G401.6 (cell line): ENCODE measurements around the gene HELZ.
"Not testable (repeated sequence)": the region's sequence is repeated elsewhere in the genome, so short reads cannot be mapped to it uniquely, and the experiment has no call there.

Source experiments
- FAIRE-seq: peaks from 2 replicates; lab custom pipeline; 2012; peaks lifted over from hg19 to GRCh38; lab: Jason Lieb, UNC

HELZ gene

DNA sequence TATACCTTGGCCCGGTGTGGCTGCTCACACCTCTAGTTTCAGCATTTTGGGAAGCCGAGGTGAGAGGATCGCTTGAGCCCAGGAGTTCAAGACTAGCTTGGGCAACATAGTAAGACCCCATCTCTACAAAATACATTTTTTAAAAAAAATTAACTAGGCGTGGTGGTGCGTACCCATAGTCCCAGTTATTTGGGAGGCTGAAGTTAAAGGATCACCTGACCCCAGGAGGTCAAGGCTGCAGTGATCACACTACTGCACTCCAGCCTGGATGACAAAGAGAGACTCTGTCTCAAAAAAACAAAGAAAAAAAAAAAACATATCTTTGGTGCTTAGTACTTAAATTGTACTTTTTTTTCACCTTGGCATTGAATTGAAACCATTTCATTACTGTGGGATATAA lies 101.7 kb downstream of the HELZ start:
- no peak for FAIRE-seq

GRCh38 chr17:67142030-67142429 lies 103.0 kb downstream of the HELZ start:
- not testable (repeated sequence) for FAIRE-seq

GRCh38 chr17:67139784-67140665 lies 105.0 kb downstream of the HELZ start:
- no peak for FAIRE-seq

- FAIRE-seq, result no peak
These were observed 105.7 kb downstream of the HELZ start for GRCh38 chr17:67139289-67139688.

GRCh38 chr17:67138392-67138791 lies 106.6 kb downstream of the HELZ start:
- FAIRE-seq, result no peak

DNA sequence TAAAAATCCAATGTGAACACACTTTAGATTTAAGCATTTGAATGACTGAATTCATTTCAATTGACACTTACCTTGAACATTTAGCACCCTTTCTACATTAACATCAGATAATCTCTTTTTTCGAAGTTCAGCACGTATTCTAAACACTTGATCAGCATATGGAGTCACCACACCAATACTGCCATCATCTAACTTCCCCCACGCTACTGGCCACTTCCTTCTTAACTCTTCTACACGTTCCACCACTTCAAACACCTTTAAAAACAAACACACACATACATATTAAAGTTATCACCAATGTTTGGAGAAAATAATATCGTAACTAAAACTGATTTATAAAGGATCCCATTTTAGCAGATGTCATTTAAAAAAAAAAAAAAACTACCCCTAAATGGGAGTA lies 107.1 kb downstream of the HELZ start:
- FAIRE-seq, result no peak

GRCh38 chr17:67137026-67137370 lies 108.0 kb downstream of the HELZ start:
- FAIRE-seq, result no peak

DNA sequence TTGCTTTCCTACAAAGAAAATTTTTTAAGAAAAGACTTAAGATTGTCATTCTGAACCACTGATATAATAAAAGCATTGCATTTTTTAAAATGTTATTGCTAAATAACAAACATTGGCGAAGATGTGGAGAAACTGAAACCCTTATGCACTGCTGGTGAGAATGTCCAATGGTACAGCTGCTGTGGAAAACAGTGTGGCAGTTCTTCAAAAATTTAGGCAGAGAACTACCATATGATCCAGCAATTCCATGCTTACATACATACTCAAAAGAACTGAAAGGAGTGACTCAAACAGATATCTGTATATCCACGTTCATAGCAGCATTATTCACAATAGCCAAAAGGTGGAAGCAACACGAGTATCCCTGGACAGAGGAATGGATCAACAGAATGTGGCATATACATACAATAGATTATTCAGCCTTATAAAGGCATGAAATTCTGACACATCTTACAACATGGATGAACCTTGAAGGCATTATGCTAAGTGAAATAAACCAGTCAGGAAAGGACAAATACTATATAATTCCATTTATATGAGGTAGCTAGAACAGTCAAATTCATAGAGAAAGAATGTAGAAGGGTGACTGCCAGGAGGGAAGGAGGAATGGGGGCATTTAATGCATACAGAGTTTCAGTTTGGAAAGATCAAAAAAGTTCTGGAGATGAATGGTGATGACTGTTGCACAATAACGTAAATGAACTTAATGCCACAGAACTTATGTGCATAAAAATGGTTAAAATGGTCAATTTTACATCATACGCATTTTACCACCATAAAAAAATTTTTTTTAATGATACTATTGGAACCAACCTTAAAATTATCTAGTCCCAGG lies 108.6 kb downstream of the HELZ start:
- no peak for FAIRE-seq

DNA sequence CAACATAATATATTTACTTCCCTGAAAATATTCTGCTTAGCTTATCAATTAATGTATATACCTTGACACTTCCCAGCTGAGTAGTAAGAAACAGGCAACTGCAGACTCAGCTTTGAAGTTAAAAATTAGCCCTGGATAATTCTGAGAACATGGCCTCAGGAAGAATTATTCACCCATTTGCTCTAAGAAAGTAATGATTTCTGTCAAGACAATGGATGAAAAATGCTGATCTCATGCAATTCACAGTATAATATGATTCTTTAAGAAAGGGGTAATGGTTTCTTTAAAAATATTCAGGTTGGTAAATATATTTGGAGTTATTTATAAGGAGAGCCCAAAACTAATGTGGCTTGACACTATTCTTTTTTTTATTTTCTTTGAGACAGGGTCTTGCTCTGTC lies 111.8 kb downstream of the HELZ start:
- no peak for FAIRE-seq

DNA sequence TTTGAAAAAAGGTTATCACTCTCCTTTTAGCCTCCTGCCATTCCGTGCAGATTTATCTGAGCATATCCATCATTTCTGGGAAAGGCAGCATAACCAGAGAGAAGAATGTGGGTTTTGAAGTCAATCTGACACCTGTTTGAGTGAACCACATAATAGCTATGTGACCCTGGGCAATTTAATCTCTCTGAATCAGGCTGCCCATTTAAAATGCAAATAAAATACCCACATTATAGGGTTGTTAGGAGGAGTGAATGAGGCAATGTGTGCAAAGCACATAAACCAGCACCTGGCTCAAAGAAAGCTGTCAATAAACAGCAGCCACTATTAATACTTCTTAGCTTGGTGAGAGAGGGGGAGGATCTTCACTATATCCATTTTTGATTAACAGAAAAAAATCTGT lies 112.6 kb downstream of the HELZ start:
- FAIRE-seq, result no peak

- no peak for FAIRE-seq
These were observed 114.2 kb downstream of the HELZ start for GRCh38 chr17:67130768-67131167.

DNA sequence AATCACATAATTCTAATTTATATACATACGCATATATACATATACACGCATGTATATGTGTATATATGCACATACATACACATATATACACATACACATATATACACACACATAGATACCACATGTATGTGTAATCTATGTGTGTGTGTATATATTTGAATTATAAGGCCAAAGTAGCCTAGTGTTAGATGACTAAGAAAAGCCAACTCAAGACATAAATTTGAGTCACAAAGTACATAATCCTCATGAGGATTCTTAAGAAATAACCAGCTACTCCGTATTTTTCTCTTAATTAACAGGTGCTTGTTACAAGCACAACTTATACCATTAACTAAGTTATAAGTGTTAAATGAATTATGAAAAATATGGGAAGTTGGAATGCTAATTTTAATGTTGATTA lies 115.7 kb downstream of the HELZ start:
- FAIRE-seq, result no peak

GRCh38 chr17:67128700-67129099 lies 116.3 kb downstream of the HELZ start:
- no peak for FAIRE-seq

DNA sequence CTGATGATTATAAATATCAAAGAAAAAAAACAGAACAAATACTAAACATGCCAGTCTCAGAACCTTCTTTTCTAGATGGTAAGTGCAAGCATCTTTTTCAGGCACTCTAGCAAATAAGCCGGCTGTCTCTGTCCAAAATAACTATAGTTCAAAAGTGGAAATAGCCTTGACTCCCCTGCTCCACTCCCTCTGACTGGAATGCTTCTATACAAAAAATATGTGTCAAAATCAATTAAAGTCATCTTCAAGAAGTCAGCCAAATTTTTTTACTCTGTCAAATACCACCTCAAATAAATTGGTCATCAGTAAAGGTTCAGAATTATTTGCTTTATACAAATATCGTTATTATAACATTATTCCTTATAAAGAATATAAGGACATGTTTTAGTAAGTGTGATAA lies 117.1 kb downstream of the HELZ start:
- FAIRE-seq, result no peak

DNA sequence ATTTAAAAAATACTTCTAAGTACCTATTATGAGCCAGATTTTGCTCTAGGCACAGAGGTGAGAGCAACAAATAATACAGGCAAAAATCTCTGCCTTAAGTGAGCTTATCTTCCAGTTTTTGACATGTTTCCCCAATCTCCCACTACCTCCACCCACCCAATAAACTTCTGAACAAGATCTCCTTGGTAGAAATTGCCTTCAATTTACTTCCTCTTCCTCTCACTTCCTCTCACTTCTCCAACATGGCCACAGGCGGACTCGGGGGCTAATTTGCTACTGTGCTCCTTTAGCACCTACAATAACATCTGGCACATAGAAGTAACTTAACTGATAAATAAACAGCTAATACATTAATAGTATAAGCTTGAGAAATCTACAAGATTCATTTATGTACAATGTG lies 118.0 kb downstream of the HELZ start:
- FAIRE-seq, result no peak

DNA sequence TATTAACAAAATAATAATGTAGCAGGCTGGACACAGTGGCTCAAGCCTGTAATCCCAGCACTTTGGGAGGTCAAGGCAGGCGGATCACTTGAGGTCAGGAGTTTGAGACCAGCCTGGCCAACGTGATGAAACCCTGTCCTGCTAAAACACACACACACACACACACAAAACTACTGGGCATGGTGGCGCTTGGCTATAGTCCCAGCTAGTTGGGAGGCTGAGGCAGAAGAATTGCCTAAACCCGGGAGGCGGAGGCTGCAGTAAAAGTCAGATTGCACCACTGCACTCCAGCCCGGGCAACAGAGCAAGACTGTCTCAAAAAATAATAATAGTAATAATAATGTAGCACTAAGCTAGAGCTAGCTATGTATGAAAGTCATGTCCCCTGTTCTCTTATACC lies 118.5 kb downstream of the HELZ start:
- not testable (repeated sequence) for FAIRE-seq

DNA sequence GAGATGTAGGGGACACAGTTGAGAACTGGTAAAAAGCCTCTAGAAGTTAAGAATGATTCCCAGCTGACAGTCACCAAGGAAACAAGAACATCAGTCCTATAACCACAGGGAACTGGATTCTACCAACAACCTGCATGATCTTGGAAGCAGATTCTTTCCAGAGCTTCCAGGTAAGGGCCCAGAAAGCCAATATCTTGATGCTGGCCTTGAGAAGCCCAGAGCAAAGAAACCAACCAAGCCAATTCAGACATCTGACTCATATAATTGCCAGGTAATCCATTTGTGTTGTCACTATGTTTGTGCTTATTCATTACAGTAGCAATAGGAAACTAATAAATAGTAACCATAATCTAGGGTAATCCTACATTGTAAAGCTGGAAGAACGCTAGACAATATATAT lies 119.1 kb downstream of the HELZ start:
- FAIRE-seq, result no peak

- FAIRE-seq, result no peak
These were observed 119.6 kb downstream of the HELZ start for GRCh38 chr17:67125417-67125816.

GRCh38 chr17:67124450-67125148 lies 120.4 kb downstream of the HELZ start:
- FAIRE-seq, result no peak

DNA sequence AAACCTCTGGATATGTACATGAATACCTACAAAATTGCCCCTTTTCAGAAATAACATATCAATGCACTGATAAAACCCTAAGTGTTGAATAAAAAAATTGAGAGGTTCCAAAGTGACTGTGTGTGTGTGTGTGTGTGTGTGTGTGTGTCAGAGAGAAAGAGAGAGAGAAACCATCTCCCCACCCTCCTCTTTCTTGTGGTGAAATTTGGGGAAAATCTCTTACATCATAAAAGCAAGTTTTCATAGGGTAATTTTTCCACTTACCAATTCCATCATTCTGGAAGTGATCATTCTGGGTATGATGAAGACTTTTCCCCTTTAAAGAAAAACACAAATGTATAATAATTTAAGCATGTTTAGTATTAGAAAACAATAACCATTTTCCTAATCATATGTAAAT lies 121.3 kb downstream of the HELZ start:
- no peak for FAIRE-seq

DNA sequence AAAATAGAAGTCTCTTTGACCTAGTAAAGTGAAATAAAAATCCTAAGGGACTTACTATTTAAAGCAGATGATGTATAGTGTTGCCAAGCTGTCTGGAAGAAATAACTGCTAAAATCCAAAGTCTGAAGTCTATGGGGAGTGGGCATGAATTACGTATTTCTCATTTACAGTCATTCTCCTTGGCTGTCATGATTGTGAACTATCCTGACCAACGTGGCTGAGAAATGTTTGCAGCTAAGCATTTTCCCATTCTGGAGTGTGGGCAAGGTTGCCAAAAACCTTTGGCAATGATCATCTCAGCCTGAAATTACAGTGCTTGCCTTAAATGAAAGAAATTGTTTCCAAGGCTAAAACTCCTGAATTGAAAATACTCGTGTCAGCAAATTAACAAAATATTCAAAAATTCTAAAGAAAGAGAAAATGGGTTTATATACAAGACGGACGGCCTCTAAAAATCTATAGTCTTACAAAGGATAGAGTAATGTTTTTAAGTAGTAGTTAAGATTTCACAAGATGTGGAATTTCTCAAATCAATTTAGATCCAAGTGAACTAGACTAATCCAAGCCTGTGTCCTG lies 123.6 kb downstream of the HELZ start:
- no peak for FAIRE-seq

DNA sequence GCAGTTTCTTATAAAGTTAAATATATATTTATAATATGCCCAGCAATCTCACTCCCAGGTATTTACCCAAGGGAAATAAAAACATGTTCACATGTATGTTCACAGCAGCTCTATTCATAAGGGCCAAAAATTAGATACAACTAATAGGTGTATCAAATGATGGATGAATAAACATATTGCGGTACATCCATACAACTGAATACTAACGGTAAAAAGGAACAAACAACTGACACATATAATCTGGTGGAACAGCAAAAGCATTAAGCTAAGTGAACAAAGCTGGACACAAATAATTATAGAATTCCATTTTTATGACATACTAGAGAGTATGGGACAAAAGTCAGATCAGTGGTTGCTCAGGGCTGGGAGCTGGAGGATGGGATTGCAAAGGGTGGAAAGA lies 125.9 kb downstream of the HELZ start:
- FAIRE-seq, result no peak
